Activated T-helper 2 cell treated with anti-CD3 and anti-CD28 coated beads, Interferon-gamma antibody, Interleukin-2, Interleukin-4, amounts not matched to agents 10 μg/mL and 5 μg/mL and 100 μg/mL, durations not matched to agents 14 hours and 24 hours and 36 hours (primary cell): ENCODE results near the gene MATK. TPM values are rescaled to one million over a fixed set of nuclear protein-coding genes. Genes with fewer than 3 reads are reported as not detected.
"Not testable (repeated sequence)": the region's sequence is repeated elsewhere in the genome, so short reads cannot be mapped to it uniquely, and the experiment has no call there.

Source experiments
- DNase-seq: peaks from one replicate; pipeline ENCODE4 v3.0.0; 2021; ENCODE audit warnings: low spot score
- H3K27ac Mint-ChIP-seq: one replicate; pipeline ENCODE4 v1.8.0; 2021; ENCODE audit warnings: mixed read lengths
- H3K27me3 Mint-ChIP-seq: one replicate; pipeline ENCODE4 v1.8.0; 2021; ENCODE audit warnings: low read depth, mixed read lengths
- H3K36me3 Mint-ChIP-seq: one replicate; pipeline ENCODE4 v1.8.0; 2021; ENCODE audit warnings: low read depth, mixed read lengths
- H3K4me1 Mint-ChIP-seq: one replicate; pipeline ENCODE4 v1.8.0; 2021; ENCODE audit warnings: low read depth, mixed read lengths
- H3K4me3 Mint-ChIP-seq: one replicate; pipeline ENCODE4 v1.8.0; 2021; ENCODE audit warnings: low read depth, mild to moderate bottlenecking, moderate library complexity, mixed read lengths
- H3K9me3 Mint-ChIP-seq: one replicate; pipeline ENCODE4 v1.8.0; 2021; ENCODE audit warnings: mixed read lengths
- intact Hi-C: fragments of 100-400 bp; cut with micrococcal nuclease; formaldehyde crosslinking; loops from one replicate; pipeline ENCODE4 v1.15.1; 2023
- total RNA-seq: library from RNA; stranded (reverse); gene quantifications from 2 replicates; pipeline ENCODE4 v1.2.3, GENCODE V29; 2022

MATK gene
- total RNA-seq, 1 donor from 2014 or later: 25.4 TPM

- H3K9me3 Mint-ChIP-seq: no peaks in the 10 kb centered on the region
- H3K4me1 Mint-ChIP-seq: peaks cover 16% of the 10 kb centered on the region
- H3K27ac Mint-ChIP-seq: no peak overlapping the region
- no peak overlapping the region for H3K4me3 Mint-ChIP-seq
- DNase-seq: no peak
- H3K27me3 Mint-ChIP-seq: no peaks in the 10 kb centered on the region
- H3K36me3 Mint-ChIP-seq: no peaks in the 10 kb centered on the region
- intact Hi-C loops: loop anchor here (5.0 kb wide), 1 partner anchor 36 kb away; the partner anchor contains the start of gene MATK
Observed at GRCh38 chr19:3822683-3823349, 36.6 kb upstream of the MATK start.

GRCh38 chr19:3821857-3822364 is 35.7 kb upstream of the MATK start:
- H3K27ac Mint-ChIP-seq: no peak overlapping the region
- H3K4me3 Mint-ChIP-seq: no peak overlapping the region
- no peaks in the 10 kb centered on the region for H3K36me3 Mint-ChIP-seq
- H3K9me3 Mint-ChIP-seq: no peaks in the 10 kb centered on the region
- H3K27me3 Mint-ChIP-seq: no peaks in the 10 kb centered on the region
- intact Hi-C loops: loop anchor here (5.0 kb wide), 1 partner anchor 35 kb away; the partner anchor contains the start of gene MATK
- peak; percentile 85 for DNase-seq
- peaks cover 17% of the 10 kb centered on the region for H3K4me1 Mint-ChIP-seq

- DNase-seq: no peak
- Mint-ChIP-seq H3K36me3 (no peaks in the 10 kb centered on the region), H3K4me1 (peaks cover 17% of the 10 kb centered on the region), H3K27ac (no peak overlapping the region), H3K9me3 (no peaks in the 10 kb centered on the region), H3K27me3 (no peaks in the 10 kb centered on the region), H3K4me3 (no peak overlapping the region)
- intact Hi-C loops: loop anchor here (5.0 kb wide), 1 partner anchor 34 kb away; the partner anchor contains the start of gene MATK
Observed at GRCh38 chr19:3821156-3821555, 35.0 kb upstream of the MATK start.

- Mint-ChIP-seq H3K36me3 (no peaks in the 10 kb centered on the region), H3K9me3 (no peaks in the 10 kb centered on the region), H3K27me3 (no peaks in the 10 kb centered on the region), H3K27ac (no peak overlapping the region), H3K4me1 (peaks cover 17% of the 10 kb centered on the region), H3K4me3 (no peak overlapping the region)
- intact Hi-C loops: loop anchor here (5.0 kb wide), 1 partner anchor 33 kb away; the partner anchor contains the start of gene MATK
- no peak for DNase-seq
Observed at GRCh38 chr19:3819989-3820388, 33.8 kb upstream of the MATK start.

- no peak for DNase-seq
- no peaks in the 10 kb centered on the region for H3K9me3 Mint-ChIP-seq
- H3K36me3 Mint-ChIP-seq: no peaks in the 10 kb centered on the region
- H3K4me3 Mint-ChIP-seq: no peak overlapping the region
- peaks cover 25% of the 10 kb centered on the region for H3K4me1 Mint-ChIP-seq
- H3K27me3 Mint-ChIP-seq: no peaks in the 10 kb centered on the region
- intact Hi-C loops: no loop called here
- H3K27ac Mint-ChIP-seq: no peak overlapping the region
Observed at GRCh38 chr19:3818918-3819317, 32.7 kb upstream of the MATK start.

- no peak for DNase-seq
- intact Hi-C loops: no loop called here
Observed at GRCh38 chr19:3818466-3818865, 32.3 kb upstream of the MATK start.

GRCh38 chr19:3817761-3818160 is 31.6 kb upstream of the MATK start:
- Mint-ChIP-seq H3K36me3 (no peaks in the 10 kb centered on the region), H3K4me3 (peak overlapping the region; percentile 37), H3K27ac (peak overlapping the region; percentile 84), H3K9me3 (no peaks in the 10 kb centered on the region), H3K4me1 (peaks cover 35% of the 10 kb centered on the region), H3K27me3 (no peaks in the 10 kb centered on the region)
- no peak for DNase-seq
- intact Hi-C loops: no loop called here

More at GRCh38 chr19:3818466-3818865, 32.3 kb upstream of the MATK start:
- Mint-ChIP-seq H3K27me3 (no peaks in the 10 kb centered on the region), H3K4me3 (peak overlapping the region; percentile 17), H3K4me1 (peaks cover 30% of the 10 kb centered on the region), H3K27ac (peak overlapping the region; percentile 84), H3K9me3 (no peaks in the 10 kb centered on the region), H3K36me3 (no peaks in the 10 kb centered on the region)

GRCh38 chr19:3816566-3817218 is 30.5 kb upstream of the MATK start:
- Mint-ChIP-seq H3K4me1 (peaks cover 38% of the 10 kb centered on the region), H3K4me3 (no peak overlapping the region), H3K36me3 (no peaks in the 10 kb centered on the region), H3K27me3 (no peaks in the 10 kb centered on the region), H3K27ac (no peak overlapping the region), H3K9me3 (peaks cover 3% of the 10 kb centered on the region)
- intact Hi-C loops: no loop called here
- no peak for DNase-seq

GRCh38 chr19:3816148-3816547 is 30.0 kb upstream of the MATK start:
- DNase-seq, H3K9me3 Mint-ChIP-seq, H3K4me3 Mint-ChIP-seq, intact Hi-C loops, H3K27me3 Mint-ChIP-seq, H3K36me3 Mint-ChIP-seq, H3K27ac Mint-ChIP-seq: not testable (repeated sequence)
- H3K4me1 Mint-ChIP-seq: peaks cover 36% of the 10 kb centered on the region

GRCh38 chr19:3814648-3815047 is 28.5 kb upstream of the MATK start:
- Mint-ChIP-seq H3K27me3 (no peaks in the 10 kb centered on the region), H3K4me1 (peaks cover 36% of the 10 kb centered on the region), H3K9me3 (peaks cover 3% of the 10 kb centered on the region), H3K4me3 (no peak overlapping the region), H3K36me3 (no peaks in the 10 kb centered on the region), H3K27ac (peak overlapping the region; percentile 80)
- DNase-seq: no peak
- intact Hi-C loops: no loop called here

- no peaks in the 10 kb centered on the region for H3K36me3 Mint-ChIP-seq
- peaks cover 3% of the 10 kb centered on the region for H3K9me3 Mint-ChIP-seq
- H3K27ac Mint-ChIP-seq: peak overlapping the region; percentile 80
- H3K4me1 Mint-ChIP-seq: peaks cover 34% of the 10 kb centered on the region
- intact Hi-C loops: loop anchor here (2.0 kb wide), 1 partner anchor 51 kb away; the partner anchor contains the start of gene MRPL54
- no peaks in the 10 kb centered on the region for H3K27me3 Mint-ChIP-seq
- DNase-seq: no peak
- H3K4me3 Mint-ChIP-seq: no peak overlapping the region
Observed at GRCh38 chr19:3813473-3814392, 27.6 kb upstream of the MATK start.

- Mint-ChIP-seq H3K27ac (no peak overlapping the region), H3K36me3 (no peaks in the 10 kb centered on the region), H3K27me3 (no peaks in the 10 kb centered on the region), H3K4me1 (peaks cover 29% of the 10 kb centered on the region), H3K9me3 (peaks cover 3% of the 10 kb centered on the region), H3K4me3 (no peak overlapping the region)
- DNase-seq: no peak
- intact Hi-C loops: no loop called here
Observed at GRCh38 chr19:3810708-3811355, 24.7 kb upstream of the MATK start.
